Keratinocyte (primary cell): ENCODE results near the gene RNU1-1. TPM values are rescaled to one million over a fixed set of nuclear protein-coding genes. Genes with fewer than 3 reads are reported as not detected.
"Not testable (repeated sequence)": the region's sequence is repeated elsewhere in the genome, so short reads cannot be mapped to it uniquely, and the experiment has no call there.

Source experiments
- DNase-seq: peaks from one replicate; pipeline ENCODE4 v3.0.0-alpha.2; 2011; ENCODE audit warnings: low read depth, missing footprints, low spot score
- FAIRE-seq: peaks from 2 replicates; lab custom pipeline; 2011; peaks lifted over from hg19 to GRCh38; lab: Jason Lieb, UNC
- H2AFZ ChIP-seq: 2 replicates; pipeline ENCODE4 v1.6.0; 2012; ENCODE audit warnings: low read length, control low read depth, inconsistent platforms; ENCODE audit not compliant: control insufficient read depth
- H3K27ac ChIP-seq: 2 replicates; pipeline ENCODE4 v1.5.1; 2011; ENCODE audit warnings: low read length; ENCODE audit not compliant: control insufficient read depth, insufficient read depth
- H3K27me3 ChIP-seq: 3 replicates; pipeline ENCODE4 v1.6.0; 2011; ENCODE audit warnings: low read length; ENCODE audit not compliant: control insufficient read depth, insufficient read depth; ENCODE audit errors: extremely low read depth
- H3K36me3 ChIP-seq, 2 experiments: 2 replicates in 1 of 2; 3 replicates in 1 of 2; pipeline ENCODE4 v1.5.1; 2011; ENCODE audit warnings: low read length in 2 of 2, mild to moderate bottlenecking in 1 of 2; ENCODE audit not compliant: control insufficient read depth in 2 of 2, insufficient read depth in 2 of 2; ENCODE audit errors: extremely low read depth in 1 of 2
- H3K4me1 ChIP-seq: 3 replicates; pipeline ENCODE4 v1.5.1; 2011; ENCODE audit warnings: low read length; ENCODE audit not compliant: control insufficient read depth, insufficient read depth; ENCODE audit errors: extremely low read depth
- H3K4me2 ChIP-seq: 3 replicates; pipeline ENCODE4 v1.6.0; 2011; ENCODE audit warnings: low read depth, low read length; ENCODE audit not compliant: control insufficient read depth, insufficient read depth; ENCODE audit errors: extremely low read depth
- H3K4me3 ChIP-seq, 3 experiments: fragments of 200-600 bp in 1 of 3; sonication (generic) in 1 of 3; 2 replicates in 2 of 3; 3 replicates in 1 of 3; pipeline ENCODE4 v1.5.1; 2011 to 2016; ENCODE audit warnings: low read length in 3 of 3, mild to moderate bottlenecking in 3 of 3, control low read depth in 2 of 3, inconsistent platforms in 1 of 3, low read depth in 1 of 3, mixed read lengths in 1 of 3, mixed run types in 1 of 3, moderate library complexity in 1 of 3; ENCODE audit not compliant: control insufficient read depth in 2 of 3, insufficient read depth in 2 of 3; ENCODE audit errors: extremely low read depth in 1 of 3
- H3K79me2 ChIP-seq: 2 replicates; pipeline ENCODE4 v1.6.0; 2012; ENCODE audit warnings: low read length; ENCODE audit not compliant: control insufficient read depth, insufficient read depth
- H3K9ac ChIP-seq: 3 replicates; pipeline ENCODE4 v1.6.0; 2011; ENCODE audit warnings: low read length; ENCODE audit not compliant: control insufficient read depth, insufficient read depth; ENCODE audit errors: extremely low read depth
- H3K9me1 ChIP-seq: 3 replicates; pipeline ENCODE4 v1.6.0; 2011; ENCODE audit warnings: low read length; ENCODE audit not compliant: control insufficient read depth, insufficient read depth; ENCODE audit errors: extremely low read depth
- H3K9me3 ChIP-seq: 2 replicates; pipeline ENCODE4 v1.5.1; 2012; ENCODE audit warnings: low read depth, low read length; ENCODE audit not compliant: control insufficient read depth
- H4K20me1 ChIP-seq: 3 replicates; pipeline ENCODE4 v1.6.0; 2011; ENCODE audit warnings: low read length; ENCODE audit not compliant: control insufficient read depth, insufficient read depth; ENCODE audit errors: extremely low read depth
- EZH2 ChIP-seq: IDR thresholded peaks from one replicate; pipeline ENCODE4 v1.6.1; 2012; ENCODE audit warnings: inconsistent platforms, mild to moderate bottlenecking, low read length, moderate library complexity
- dilution Hi-C: fragments of 300-500 bp; cut with MboI; formaldehyde crosslinking; loops from one replicate; pipeline ENCODE4 v1.7.0; 2020; ENCODE audit warnings: low sequenced_read_pairs; ENCODE audit not compliant: extremely low pct_ligation_motif_present
- polyA plus RNA-seq, 5 experiments: library from polyadenylated mRNA; depleted of rRNA in 3 of 5; stranded (reverse) in 3 of 5; stranded (forward) in 1 of 5; unstranded in 1 of 5; fragments of >200 nt; gene quantifications; 1 replicate in 1 of 5; 2 replicates in 3 of 5; 3 replicates in 1 of 5; pipeline versions ENCODE4 v1.2.1 to v1.2.3, GENCODE V29; 2011 to 2012; ENCODE audit warnings: missing spikeins in 2 of 5, low read depth in 1 of 5, low replicate concordance in 1 of 5
- TF ChIP-seq, protein P1 (sequence below), 3 experiments: IDR thresholded peaks in 1 of 3; conservative IDR thresholded peaks in 1 of 3; optimal IDR thresholded peaks in 1 of 3; 2 replicates in 2 of 3; 3 replicates in 1 of 3; pipeline versions ENCODE3 to v1.5.1; 2011; ENCODE audit warnings: low read length in 3 of 3, mild to moderate bottlenecking in 3 of 3, moderate library complexity in 2 of 3, control low read depth in 1 of 3, inconsistent platforms in 1 of 3; ENCODE audit not compliant: insufficient read depth in 2 of 3; ENCODE audit errors: extremely low read depth in 1 of 3

The RNU1-1 gene
- polyA plus RNA-seq, 1 donor (not counting 4 experiments of a cell fraction or from before 2014, with no cell fraction given): 67.0 TPM

DNA sequence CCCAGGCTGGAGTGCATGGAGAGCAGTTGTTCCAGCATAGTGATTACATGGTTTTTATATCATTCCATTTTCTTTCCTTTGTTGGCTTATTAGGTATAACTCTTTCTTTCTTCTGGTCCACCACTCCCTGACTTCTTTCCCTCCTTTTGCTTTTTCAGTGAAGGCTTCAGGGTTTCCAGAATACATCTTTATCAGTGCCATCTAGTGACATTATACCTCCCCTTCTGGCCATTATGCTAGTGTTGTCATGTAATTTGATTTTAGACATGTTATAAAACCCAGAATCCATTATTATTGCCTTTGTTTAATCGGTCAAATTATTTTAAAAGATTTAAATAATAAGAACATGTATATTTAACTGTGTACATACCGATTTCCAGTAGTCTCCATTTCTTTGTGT lies 10.6 kb downstream of the RNU1-1 start:
- H3K4me3 ChIP-seq: no peak overlapping the region
- H2AFZ ChIP-seq: no peak overlapping the region
- no peak for DNase-seq
- no peak overlapping the region for H3K4me2 ChIP-seq
- no peak for FAIRE-seq
- no peaks in the 10 kb centered on the region for H4K20me1 ChIP-seq
- no peaks in the 10 kb centered on the region for H3K9me3 ChIP-seq
- H3K36me3 ChIP-seq: no peaks in the 10 kb centered on the region
- no peak overlapping the region for H3K9ac ChIP-seq
- H3K79me2 ChIP-seq: no peaks in the 10 kb centered on the region
- dilution Hi-C loops: no loop called here
- no peaks in the 10 kb centered on the region for H3K27me3 ChIP-seq
- no peaks in the 10 kb centered on the region for H3K4me1 ChIP-seq
- no peak overlapping the region for H3K27ac ChIP-seq
- no peak for TF ChIP-seq EZH2
- TF ChIP-seq, protein P1, sequence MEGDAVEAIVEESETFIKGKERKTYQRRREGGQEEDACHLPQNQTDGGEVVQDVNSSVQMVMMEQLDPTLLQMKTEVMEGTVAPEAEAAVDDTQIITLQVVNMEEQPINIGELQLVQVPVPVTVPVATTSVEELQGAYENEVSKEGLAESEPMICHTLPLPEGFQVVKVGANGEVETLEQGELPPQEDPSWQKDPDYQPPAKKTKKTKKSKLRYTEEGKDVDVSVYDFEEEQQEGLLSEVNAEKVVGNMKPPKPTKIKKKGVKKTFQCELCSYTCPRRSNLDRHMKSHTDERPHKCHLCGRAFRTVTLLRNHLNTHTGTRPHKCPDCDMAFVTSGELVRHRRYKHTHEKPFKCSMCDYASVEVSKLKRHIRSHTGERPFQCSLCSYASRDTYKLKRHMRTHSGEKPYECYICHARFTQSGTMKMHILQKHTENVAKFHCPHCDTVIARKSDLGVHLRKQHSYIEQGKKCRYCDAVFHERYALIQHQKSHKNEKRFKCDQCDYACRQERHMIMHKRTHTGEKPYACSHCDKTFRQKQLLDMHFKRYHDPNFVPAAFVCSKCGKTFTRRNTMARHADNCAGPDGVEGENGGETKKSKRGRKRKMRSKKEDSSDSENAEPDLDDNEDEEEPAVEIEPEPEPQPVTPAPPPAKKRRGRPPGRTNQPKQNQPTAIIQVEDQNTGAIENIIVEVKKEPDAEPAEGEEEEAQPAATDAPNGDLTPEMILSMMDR (optimal IDR thresholded peaks at IDR 0.05 in 1 of 3, IDR thresholded peaks at IDR 0.05 in 1 of 3, conservative IDR thresholded peaks at IDR 0.05 in 1 of 3; ENCODE audit: extremely low read depth in 1 of 3, insufficient read depth in 2 of 3, low read length in 3 of 3): no peak
- no peaks in the 10 kb centered on the region for H3K9me1 ChIP-seq

DNA sequence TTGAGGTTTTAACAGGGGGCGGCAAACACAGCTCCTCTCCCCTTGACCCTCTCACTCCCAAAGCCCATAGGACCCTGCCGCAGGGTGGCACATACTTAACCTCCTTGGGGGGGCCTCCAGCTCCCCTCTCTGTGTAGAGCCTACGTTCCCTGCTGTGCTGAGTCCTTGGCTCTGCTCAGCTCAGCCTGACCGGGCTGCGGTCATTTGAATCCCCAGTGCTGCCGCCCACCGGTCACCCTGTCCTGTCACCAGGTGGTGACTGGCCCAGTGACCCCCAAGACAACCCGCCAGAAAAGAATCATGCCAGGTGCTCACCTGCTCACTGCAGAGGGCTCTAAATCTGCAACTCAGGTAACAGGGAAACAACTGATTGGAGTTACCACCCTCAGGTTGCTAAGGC lies 12.6 kb downstream of the RNU1-1 start:
- H2AFZ ChIP-seq, FAIRE-seq, H3K79me2 ChIP-seq, H3K9me1 ChIP-seq, H4K20me1 ChIP-seq, H3K36me3 ChIP-seq, H3K4me3 ChIP-seq, DNase-seq, dilution Hi-C loops, H3K9me3 ChIP-seq, H3K27ac ChIP-seq, H3K4me1 ChIP-seq, H3K9ac ChIP-seq, H3K4me2 ChIP-seq, H3K27me3 ChIP-seq: not testable (repeated sequence)

DNA sequence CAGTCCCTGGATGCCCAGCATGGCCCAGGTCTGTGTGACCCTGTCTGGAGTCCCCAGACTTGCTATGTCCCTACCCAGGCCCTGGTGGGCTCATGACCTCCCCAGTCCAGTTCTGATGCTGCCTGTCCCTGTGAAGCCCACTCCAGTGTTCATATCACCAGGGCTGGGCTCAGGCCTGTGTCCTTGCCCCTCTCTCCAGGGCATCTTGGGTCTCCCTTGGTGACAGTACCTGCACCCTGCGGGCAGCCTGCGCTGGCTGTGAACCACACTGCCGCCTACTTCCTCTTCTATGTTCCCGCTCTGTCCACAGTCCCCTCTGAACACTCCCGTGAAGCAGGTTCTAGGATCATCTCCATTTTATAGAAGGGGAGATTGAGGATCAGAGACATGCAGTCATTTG lies 13.1 kb downstream of the RNU1-1 start:
- H4K20me1 ChIP-seq, H3K9me3 ChIP-seq, H3K27ac ChIP-seq, H2AFZ ChIP-seq, H3K4me1 ChIP-seq, DNase-seq, H3K36me3 ChIP-seq, dilution Hi-C loops, H3K27me3 ChIP-seq, H3K4me3 ChIP-seq, H3K79me2 ChIP-seq, H3K9ac ChIP-seq, FAIRE-seq, H3K4me2 ChIP-seq, H3K9me1 ChIP-seq: not testable (repeated sequence)

DNA sequence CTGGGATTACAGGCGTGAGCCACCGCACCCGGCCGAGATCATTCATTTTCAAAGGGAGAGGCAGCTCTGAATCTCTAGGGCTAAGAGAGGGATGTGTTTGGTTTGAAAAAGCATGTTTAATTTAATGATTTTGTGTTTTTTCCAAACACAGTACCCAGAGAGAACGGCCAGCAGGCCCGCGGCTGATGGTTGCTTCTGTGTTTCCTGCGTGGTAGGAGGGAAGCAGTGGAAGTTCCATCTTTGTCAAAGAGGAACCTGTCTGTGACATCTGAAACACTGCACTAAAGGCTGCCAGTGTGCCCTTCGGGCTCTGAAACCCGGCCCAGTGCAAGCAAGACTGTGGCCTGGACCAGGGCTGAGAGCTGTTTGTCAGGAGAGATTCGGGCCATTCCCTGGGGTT lies 13.6 kb downstream of the RNU1-1 start:
- H3K9me3 ChIP-seq, H4K20me1 ChIP-seq, H3K9ac ChIP-seq, dilution Hi-C loops, DNase-seq, H3K79me2 ChIP-seq, H3K27me3 ChIP-seq, H3K4me1 ChIP-seq, H3K4me2 ChIP-seq, H3K4me3 ChIP-seq, H2AFZ ChIP-seq, H3K9me1 ChIP-seq, H3K27ac ChIP-seq, FAIRE-seq, H3K36me3 ChIP-seq: not testable (repeated sequence)
